Trophoblast cell (in vitro differentiated cells and primary cell): ENCODE measurements around the gene P2RX5.

Experiments used
- DNase-seq, 2 donors: peaks; one replicate each; pipeline ENCODE4 v3.0.0-alpha.2; 2016
- H2AFZ ChIP-seq: 2 replicates; pipeline ENCODE4 v1.6.1; 2013; ENCODE audit warnings: low read length, moderate library complexity, mild to moderate bottlenecking; ENCODE audit not compliant: insufficient read depth, poor library complexity
- H2AK5ac ChIP-seq: 2 replicates; pipeline ENCODE4 v1.6.1; 2013; ENCODE audit warnings: mild to moderate bottlenecking, low read length
- H2BK120ac ChIP-seq: 2 replicates; pipeline ENCODE4 v1.6.1; 2013; ENCODE audit warnings: low read length, mild to moderate bottlenecking, moderate library complexity; ENCODE audit not compliant: insufficient read depth, poor library complexity
- H2BK12ac ChIP-seq: 2 replicates; pipeline ENCODE4 v1.6.1; 2013; ENCODE audit warnings: mild to moderate bottlenecking, low read length, moderate library complexity
- H2BK5ac ChIP-seq: 2 replicates; pipeline ENCODE4 v1.6.1; 2013; ENCODE audit warnings: low read length, low read depth, moderate library complexity, mild to moderate bottlenecking; ENCODE audit not compliant: poor library complexity
- H3K14ac ChIP-seq: 2 replicates; pipeline ENCODE4 v1.6.1; 2013; ENCODE audit warnings: mild to moderate bottlenecking, low read length
- H3K18ac ChIP-seq: 2 replicates; pipeline ENCODE4 v1.6.1; 2013; ENCODE audit warnings: mild to moderate bottlenecking, low read length
- H3K23ac ChIP-seq: 2 replicates; pipeline ENCODE4 v1.6.1; 2013; ENCODE audit warnings: low read length
- H3K27ac ChIP-seq: 2 replicates; pipeline ENCODE4 v1.5.1; 2013; ENCODE audit warnings: low read depth, mild to moderate bottlenecking, inconsistent platforms, low read length, moderate library complexity
- H3K27me3 ChIP-seq: 2 replicates; pipeline ENCODE4 v1.6.1; 2013; ENCODE audit warnings: inconsistent platforms, mild to moderate bottlenecking, low read length, moderate library complexity; ENCODE audit not compliant: insufficient read depth
- H3K36me3 ChIP-seq, 2 experiments: 1 replicate in 1 of 2; 2 replicates in 1 of 2; pipeline ENCODE4 v1.6.1; 2013; ENCODE audit warnings: low read length in 2 of 2, mild to moderate bottlenecking in 2 of 2, moderate library complexity in 1 of 2; ENCODE audit not compliant: insufficient read depth in 2 of 2, control insufficient read depth in 1 of 2
- H3K4ac ChIP-seq: 2 replicates; pipeline ENCODE4 v1.6.1; 2013; ENCODE audit warnings: low read depth, mild to moderate bottlenecking, low read length, moderate library complexity
- H3K4me1 ChIP-seq, 2 experiments: 1 replicate in 1 of 2; 2 replicates in 1 of 2; pipeline ENCODE4 v1.6.1; 2013; ENCODE audit warnings: low read length in 2 of 2, mild to moderate bottlenecking in 2 of 2, moderate library complexity in 1 of 2; ENCODE audit not compliant: insufficient read depth in 2 of 2, control insufficient read depth in 1 of 2
- H3K4me2 ChIP-seq: 2 replicates; pipeline ENCODE4 v1.6.1; 2013; ENCODE audit warnings: inconsistent platforms, mild to moderate bottlenecking, low read length, moderate library complexity
- H3K4me3 ChIP-seq: 2 replicates; pipeline ENCODE4 v1.5.1; 2013; ENCODE audit warnings: mild to moderate bottlenecking, low read depth, low read length, inconsistent platforms
- H3K79me1 ChIP-seq: one replicate; pipeline ENCODE4 v1.6.1; 2013; ENCODE audit warnings: low read length
- H3K79me2 ChIP-seq: 2 replicates; pipeline ENCODE4 v1.6.1; 2013; ENCODE audit warnings: low read length, mild to moderate bottlenecking; ENCODE audit not compliant: control insufficient read depth, insufficient read depth, poor library complexity
- H3K9ac ChIP-seq: 2 replicates; pipeline ENCODE4 v1.6.1; 2013; ENCODE audit warnings: mild to moderate bottlenecking, low read length
- H3K9me3 ChIP-seq: 2 replicates; pipeline ENCODE4 v1.6.1; 2013; ENCODE audit warnings: low read depth, mild to moderate bottlenecking, control low read depth, inconsistent platforms, low read length; ENCODE audit not compliant: insufficient read depth
- H4K12ac ChIP-seq: 2 replicates; pipeline ENCODE4 v1.6.1; 2013; ENCODE audit warnings: low read depth, mild to moderate bottlenecking, low read length, moderate library complexity
- H4K8ac ChIP-seq: 2 replicates; pipeline ENCODE4 v1.6.1; 2013; ENCODE audit warnings: low read depth, mild to moderate bottlenecking, low read length, moderate library complexity
- H4K91ac ChIP-seq: one replicate; pipeline ENCODE4 v1.6.1; 2013; ENCODE audit warnings: low read depth, mild to moderate bottlenecking, low read length, moderate library complexity
- WGBS: extraction: QIAGEN DNeasy Blood & Tissue Kit; methylation state at CpG from one replicate; pipeline ENCODE4 v1.1.7; 2013; ENCODE audit warnings: missing lambda C conversion rate; ENCODE audit not compliant: insufficient read length, insufficient coverage; ENCODE audit errors: extremely low coverage; 5-methylcytosine and 5-hydroxymethylcytosine counted together

The P2RX5 gene

DNA sequence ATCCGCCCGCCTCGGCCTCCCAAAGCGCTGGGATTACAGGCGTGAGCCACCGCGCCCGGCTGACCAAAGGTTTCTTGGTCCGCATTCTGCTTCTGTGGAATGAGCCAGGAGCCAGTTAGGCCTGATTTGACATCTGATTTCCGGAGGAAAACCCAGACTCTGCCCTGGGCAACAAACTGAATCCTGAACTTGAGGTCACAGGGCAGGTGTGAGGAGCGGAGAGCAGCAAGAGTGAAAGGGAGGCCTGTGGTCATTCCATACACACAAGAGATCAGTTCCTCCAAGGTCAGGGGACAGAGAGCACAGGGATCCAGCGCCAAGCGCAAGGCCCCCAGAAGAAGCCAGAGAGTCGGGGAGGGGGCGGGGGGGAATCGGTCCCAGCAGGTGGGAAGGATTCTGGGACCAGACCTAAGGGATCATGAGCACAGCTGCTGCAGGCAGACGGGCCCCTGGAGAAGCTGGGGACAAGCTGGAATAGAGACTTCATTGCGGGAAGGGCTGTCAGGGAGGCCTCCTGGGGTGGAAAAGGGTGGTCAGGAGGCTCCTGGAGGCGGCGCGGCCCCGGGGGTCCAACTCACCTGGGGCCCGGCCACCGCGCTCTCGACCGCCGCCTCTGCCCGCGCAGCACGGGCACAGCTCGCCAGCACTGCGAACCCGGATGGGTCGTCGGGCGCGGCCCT, 60.3 kb downstream of the P2RX5 start:
- peaks cover 10% of the 10 kb centered on the region for H3K79me2 ChIP-seq
- peaks cover 8 to 16% of the 10 kb centered on the region in 2 experiments for H3K36me3 ChIP-seq
- H2AFZ ChIP-seq: peak overlapping the region; percentile 82
- peak overlapping the region; percentile 97 for H3K4me3 ChIP-seq
- H3K4me1 ChIP-seq: peaks cover 2 to 4% of the 10 kb centered on the region in 2 experiments
- peak overlapping the region; percentile 68 for H3K4me2 ChIP-seq
- peak; percentile 92 to 96 for DNase-seq
- peak overlapping the region; percentile 82 for H3K14ac ChIP-seq
- peaks cover 5% of the 10 kb centered on the region for H3K79me1 ChIP-seq
- no peaks in the 10 kb centered on the region for H3K9me3 ChIP-seq
- H4K12ac ChIP-seq: peak overlapping the region; percentile 34
- peak overlapping the region; percentile 84 for H4K8ac ChIP-seq
- H3K23ac ChIP-seq: no peak overlapping the region
- H2BK12ac ChIP-seq: peak overlapping the region; percentile 62
- H3K18ac ChIP-seq: peak overlapping the region; percentile 71
- peak overlapping the region; percentile 47 for H3K27ac ChIP-seq
- peak overlapping the region; percentile 91 for H3K9ac ChIP-seq
- H2BK120ac ChIP-seq: peak overlapping the region; percentile 10
- H2AK5ac ChIP-seq: no peak overlapping the region
- WGBS: no CpG with 5 or more reads among the region's 38 CpGs
- H4K91ac ChIP-seq: peak overlapping the region; percentile 58
- no peaks in the 10 kb centered on the region for H3K27me3 ChIP-seq
- peak overlapping the region; percentile 18 for H2BK5ac ChIP-seq
- H3K4ac ChIP-seq: no peak overlapping the region

DNA sequence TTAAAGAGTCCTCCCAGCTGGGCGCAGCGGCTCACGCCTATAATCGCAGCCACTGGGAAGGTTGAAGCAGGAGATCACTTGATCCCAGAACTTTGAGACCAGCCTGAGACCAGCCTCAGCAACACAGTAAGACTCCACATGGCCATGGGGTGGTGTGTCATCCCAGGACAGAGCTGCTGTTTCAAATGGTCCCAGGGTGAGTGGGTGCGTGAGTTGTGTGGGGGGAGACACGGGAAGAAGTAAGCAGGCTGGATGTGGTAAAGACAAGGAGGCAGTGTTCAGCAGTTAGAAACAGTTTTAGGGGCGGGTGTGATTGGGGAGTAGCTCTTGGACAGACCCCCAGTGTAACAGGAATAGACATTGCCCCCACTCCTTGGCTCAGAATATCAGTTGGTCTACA, 63.7 kb downstream of the P2RX5 start:
- peaks cover 7 to 8% of the 10 kb centered on the region in 2 experiments for H3K4me1 ChIP-seq
- H3K9me3 ChIP-seq: no peaks in the 10 kb centered on the region
- WGBS: no CpG with 5 or more reads among the region's 7 CpGs
- H3K18ac ChIP-seq: peak overlapping the region; percentile 22
- H3K4me3 ChIP-seq: no peak overlapping the region
- H3K4ac ChIP-seq: no peak overlapping the region
- H3K9ac ChIP-seq: no peak overlapping the region
- H3K4me2 ChIP-seq: no peak overlapping the region
- H2BK120ac ChIP-seq: no peak overlapping the region
- H2AFZ ChIP-seq: no peak overlapping the region
- H3K79me1 ChIP-seq: peaks cover 5% of the 10 kb centered on the region
- H2AK5ac ChIP-seq: no peak overlapping the region
- no peak overlapping the region for H3K14ac ChIP-seq
- H3K27me3 ChIP-seq: no peaks in the 10 kb centered on the region
- H2BK12ac ChIP-seq: no peak overlapping the region
- no peak overlapping the region for H3K23ac ChIP-seq
- no peak overlapping the region for H2BK5ac ChIP-seq
- no peak overlapping the region for H4K91ac ChIP-seq
- no peak overlapping the region for H4K12ac ChIP-seq
- DNase-seq: no peak
- no peak overlapping the region for H3K27ac ChIP-seq
- H3K36me3 ChIP-seq: peaks cover 12% of the 10 kb centered on the region in 2 experiments
- no peak overlapping the region for H4K8ac ChIP-seq
- H3K79me2 ChIP-seq: peaks cover 10% of the 10 kb centered on the region

DNA sequence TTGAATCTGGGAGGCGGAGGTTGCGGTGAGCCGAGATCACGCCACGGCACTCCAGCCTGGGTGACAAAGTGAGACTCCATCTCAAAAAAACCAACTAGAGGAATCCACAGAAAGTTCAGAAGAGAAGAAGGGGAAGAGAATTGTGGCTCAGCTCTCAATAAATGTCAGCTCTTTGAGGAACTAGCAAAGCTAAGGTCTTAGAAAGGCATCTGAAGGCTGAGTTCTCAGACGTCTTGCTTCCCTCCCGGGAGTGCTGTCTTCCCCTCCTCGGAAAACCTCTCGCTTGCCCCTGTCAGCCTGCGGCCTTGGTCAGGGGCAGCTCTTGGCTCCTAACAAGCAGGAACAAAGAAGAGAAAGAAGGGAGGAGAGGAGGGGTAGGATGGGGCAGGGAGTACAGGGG, 65.2 kb downstream of the P2RX5 start:
- Histone ChIP-seq H2BK5ac (no peak overlapping the region), H2AFZ (no peak overlapping the region), H3K23ac (no peak overlapping the region), H3K9me3 (no peaks in the 10 kb centered on the region), H2AK5ac (no peak overlapping the region), H3K4ac (no peak overlapping the region), H3K4me1 (peaks cover 8% of the 10 kb centered on the region in 2 experiments), H4K8ac (no peak overlapping the region), H3K4me2 (no peak overlapping the region), H3K79me2 (peaks cover 4% of the 10 kb centered on the region), H3K36me3 (peaks cover 12% of the 10 kb centered on the region in 2 experiments), H3K79me1 (no peaks in the 10 kb centered on the region), H3K27ac (no peak overlapping the region), H4K12ac (no peak overlapping the region), H2BK120ac (no peak overlapping the region), H3K18ac (no peak overlapping the region), H2BK12ac (no peak overlapping the region), H3K27me3 (no peaks in the 10 kb centered on the region), H4K91ac (no peak overlapping the region), H3K14ac (no peak overlapping the region), H3K9ac (no peak overlapping the region), H3K4me3 (no peak overlapping the region)
- DNase-seq: no peak
- WGBS: no CpG with 5 or more reads among the region's 10 CpGs

DNA sequence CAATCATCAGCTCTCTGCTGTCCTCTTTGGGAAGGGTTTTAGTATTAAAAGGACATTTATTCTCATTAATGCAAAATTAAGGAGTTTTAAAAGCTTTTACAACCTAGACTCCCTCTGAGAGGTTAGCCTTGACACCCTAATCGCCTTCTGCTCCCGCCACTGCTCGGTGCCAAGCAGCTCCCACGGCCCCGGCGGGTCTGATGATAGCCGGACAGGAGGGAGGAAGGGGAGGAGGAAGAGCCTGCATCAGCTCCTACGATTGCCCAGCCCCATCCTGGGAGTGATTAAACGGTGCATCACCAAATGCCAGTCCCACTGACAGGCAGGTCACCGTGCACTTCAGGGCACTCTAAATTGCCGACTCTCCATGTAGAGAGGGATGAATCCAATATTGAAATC, 68.2 kb downstream of the P2RX5 start:
- Histone ChIP-seq H2BK5ac (no peak overlapping the region), H3K27me3 (no peaks in the 10 kb centered on the region)

More for the DNA sequence above, 68.2 kb downstream of the P2RX5 start:
- Histone ChIP-seq H4K12ac (no peak overlapping the region), H3K79me1 (no peaks in the 10 kb centered on the region), H3K23ac (no peak overlapping the region), H2AFZ (no peak overlapping the region), H3K9me3 (no peaks in the 10 kb centered on the region), H3K9ac (no peak overlapping the region), H4K8ac (no peak overlapping the region), H3K4ac (no peak overlapping the region), H2AK5ac (no peak overlapping the region), H3K27ac (peak overlapping the region; percentile 49), H3K36me3 (peaks cover 29 to 31% of the 10 kb centered on the region in 2 experiments), H2BK12ac (no peak overlapping the region), H3K18ac (no peak overlapping the region), H4K91ac (no peak overlapping the region), H3K14ac (no peak overlapping the region), H3K4me3 (no peak overlapping the region), H2BK120ac (no peak overlapping the region), H3K4me2 (no peak overlapping the region), H3K4me1 (peaks cover 6 to 8% of the 10 kb centered on the region in 2 experiments), H3K79me2 (peaks cover 1% of the 10 kb centered on the region)
- no peak for DNase-seq
- WGBS: no CpG with 5 or more reads among the region's 11 CpGs
